Gastrocnemius medialis (tissue), 4 donors: Measurements from ENCODE around the gene CASP9. TPM values are rescaled to one million over a fixed set of nuclear protein-coding genes. Genes with fewer than 3 reads are reported as not detected.
A peak's percentile ranks its signal among the peaks of the same experiment; 100 is the strongest.
"Not testable (repeated sequence)": the region's sequence is repeated elsewhere in the genome, so short reads cannot be mapped to it uniquely, and the experiment has no call there.

ENCODE experiments used
- ATAC-seq, 2 donors: fragments of 150-250 bp; one replicate each; pipeline ENCODE4 v1.9.1; 2016
- DNase-seq, 2 donors: peaks; one replicate each; pipeline ENCODE4 v3.0.0-alpha.2; 2019
- H3K27ac ChIP-seq, 4 donors: fragments of 200-600 bp; sonication (generic); 1 replicate in 1 of 4; 2 replicates in 3 of 4; pipeline ENCODE4 v1.5.1; 2016 to 2018; ENCODE audit warnings: mild to moderate bottlenecking in 2 of 4, moderate library complexity in 1 of 4
- H3K27me3 ChIP-seq, 3 donors: fragments of 200-600 bp; sonication (generic) in 2 of 3; 1 replicate in 1 of 3; 2 replicates in 2 of 3; pipeline versions ENCODE4 v1.5.1 to v1.6.0; 2016 to 2019; ENCODE audit warnings: mild to moderate bottlenecking in 1 of 3, moderate library complexity in 1 of 3
- H3K36me3 ChIP-seq, 2 donors: fragments of 200-600 bp; sonication (generic) in 1 of 2; one replicate each; pipeline ENCODE4 v1.5.1; 2017 to 2018
- H3K4me1 ChIP-seq, 2 donors: fragments of 200-600 bp; sonication (generic) in 1 of 2; one replicate each; pipeline ENCODE4 v1.5.1; 2016 to 2017; ENCODE audit warnings: mild to moderate bottlenecking in 2 of 2
- H3K4me3 ChIP-seq, 4 donors: fragments of 200-600 bp; sonication (generic) in 3 of 4; 1 replicate in 1 of 4; 2 replicates in 3 of 4; pipeline ENCODE4 v1.5.1; 2016 to 2019; ENCODE audit warnings: mild to moderate bottlenecking in 2 of 4
- H3K9me3 ChIP-seq, 3 donors: fragments of 200-600 bp; sonication (generic) in 2 of 3; 1 replicate in 1 of 3; 2 replicates in 2 of 3; pipeline ENCODE4 v1.5.1; 2016 to 2019
- POLR2A ChIP-seq, 2 donors: fragments of 450-650 bp; IDR thresholded peaks; one replicate each; pipeline ENCODE4 v1.6.1; 2017; ENCODE audit warnings: antibody characterized with exemption in 2 of 2, mild to moderate bottlenecking in 2 of 2, moderate library complexity in 2 of 2
- in situ Hi-C, 4 donors: fragments of 200-750 bp; cut with MboI; loops; one replicate each; pipeline versions ENCODE4 v1.15.0 to v1.8.0; 2017; ENCODE audit warnings: low sequenced_read_pairs in 4 of 4
- intact Hi-C: fragments of 100-400 bp; cut with DNase I; formaldehyde crosslinking; loops from one replicate; pipeline ENCODE4 v1.15.1; 2023; ENCODE audit warnings: low total_unique reads
- total RNA-seq, 4 donors: library from RNA; depleted of rRNA; stranded (reverse); fragments of >200 nt; gene quantifications; one replicate each; pipeline versions ENCODE4 v1.1.0 to v1.2.3, GENCODE V29; 2016
- TF ChIP-seq, protein P1 (sequence below), 5 experiments: fragments of 450-650 bp in 3 of 5; fragments of 200-600 bp in 2 of 5; sonication (generic) in 2 of 5; IDR thresholded peaks in 4 of 5; conservative IDR thresholded peaks in 1 of 5; 1 replicate in 4 of 5; 2 replicates in 1 of 5; pipeline ENCODE4 v1.5.1; 2016 to 2019; ENCODE audit warnings: antibody characterized with exemption in 5 of 5, mild to moderate bottlenecking in 3 of 5, moderate library complexity in 3 of 5

Gene CASP9
- total RNA-seq, 4 donors from 2014 or later = 5.2 to 9.6 (median 8.0) TPM

DNA sequence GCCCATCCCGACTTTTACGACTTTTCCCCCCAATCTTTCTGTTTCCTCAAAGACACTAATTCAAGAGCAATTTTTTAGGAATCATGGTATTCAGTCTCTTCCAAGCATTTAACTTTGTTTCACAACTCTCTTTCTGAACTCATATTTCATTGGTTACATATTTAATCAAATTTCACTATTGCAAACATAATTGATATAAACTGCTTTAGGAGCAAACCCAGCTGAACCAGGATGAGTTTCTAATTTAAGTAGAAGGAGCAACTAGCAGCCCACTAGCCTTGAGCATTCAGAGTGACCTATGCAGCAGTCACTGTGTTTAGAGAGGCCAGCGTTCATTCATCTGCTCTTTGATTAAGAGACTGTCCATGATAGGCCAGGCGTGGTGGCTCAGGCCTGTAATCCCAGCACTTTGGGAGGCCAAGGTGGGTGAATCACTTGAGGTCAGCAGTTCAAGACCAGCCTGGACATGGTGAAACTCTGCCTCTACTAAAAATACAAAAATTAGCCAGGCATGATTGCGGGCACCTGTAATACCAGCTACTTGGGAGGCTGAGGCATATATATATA is 46.3 kb downstream of the CASP9 start:
- in situ Hi-C loops (no loop called here), intact Hi-C loops (no loop called here)
- Histone ChIP-seq H3K4me1 (no peaks in the 10 kb centered on the region), H3K36me3 (no peaks in the 10 kb centered on the region), H3K4me3 (no peak overlapping the region), H3K27ac (no peak overlapping the region), H3K27me3 (no peaks in the 10 kb centered on the region), H3K9me3 (no peaks in the 10 kb centered on the region)
- DNase-seq (no peak), ATAC-seq (no peak)
- TF ChIP-seq POLR2A (IDR thresholded peaks at IDR 0.05) = no peak
- TF ChIP-seq, protein P1, sequence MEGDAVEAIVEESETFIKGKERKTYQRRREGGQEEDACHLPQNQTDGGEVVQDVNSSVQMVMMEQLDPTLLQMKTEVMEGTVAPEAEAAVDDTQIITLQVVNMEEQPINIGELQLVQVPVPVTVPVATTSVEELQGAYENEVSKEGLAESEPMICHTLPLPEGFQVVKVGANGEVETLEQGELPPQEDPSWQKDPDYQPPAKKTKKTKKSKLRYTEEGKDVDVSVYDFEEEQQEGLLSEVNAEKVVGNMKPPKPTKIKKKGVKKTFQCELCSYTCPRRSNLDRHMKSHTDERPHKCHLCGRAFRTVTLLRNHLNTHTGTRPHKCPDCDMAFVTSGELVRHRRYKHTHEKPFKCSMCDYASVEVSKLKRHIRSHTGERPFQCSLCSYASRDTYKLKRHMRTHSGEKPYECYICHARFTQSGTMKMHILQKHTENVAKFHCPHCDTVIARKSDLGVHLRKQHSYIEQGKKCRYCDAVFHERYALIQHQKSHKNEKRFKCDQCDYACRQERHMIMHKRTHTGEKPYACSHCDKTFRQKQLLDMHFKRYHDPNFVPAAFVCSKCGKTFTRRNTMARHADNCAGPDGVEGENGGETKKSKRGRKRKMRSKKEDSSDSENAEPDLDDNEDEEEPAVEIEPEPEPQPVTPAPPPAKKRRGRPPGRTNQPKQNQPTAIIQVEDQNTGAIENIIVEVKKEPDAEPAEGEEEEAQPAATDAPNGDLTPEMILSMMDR (IDR thresholded peaks at IDR 0.05 in 4 of 5, conservative IDR thresholded peaks at IDR 0.05 in 1 of 5) = no peak

DNA sequence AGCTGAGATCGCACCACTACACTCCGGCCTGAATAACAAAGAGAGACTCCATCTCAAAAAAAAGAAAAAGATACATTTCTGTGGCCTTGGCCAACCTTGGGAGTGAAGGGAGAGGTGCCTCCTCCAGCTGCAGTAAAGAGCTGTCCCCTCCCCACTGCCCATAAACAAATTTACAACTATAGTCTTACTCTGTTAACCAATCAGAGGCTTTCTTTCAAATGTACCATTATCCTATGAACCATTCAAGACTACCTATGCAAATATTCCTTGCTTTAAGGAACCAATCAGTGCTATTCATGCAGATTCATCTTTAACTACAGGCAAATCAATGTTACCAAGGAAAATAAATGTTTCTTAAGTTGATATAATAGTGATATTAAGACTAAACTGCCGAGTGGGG is 47.1 kb downstream of the CASP9 start:
- in situ Hi-C loops = no loop called here
- Histone ChIP-seq H3K27ac (no peak overlapping the region), H3K36me3 (no peaks in the 10 kb centered on the region), H3K4me3 (no peak overlapping the region), H3K27me3 (no peaks in the 10 kb centered on the region), H3K9me3 (no peaks in the 10 kb centered on the region), H3K4me1 (no peaks in the 10 kb centered on the region)
- no peak for TF ChIP-seq POLR2A (IDR thresholded peaks at IDR 0.05)
- TF ChIP-seq, protein P1 (IDR thresholded peaks at IDR 0.05 in 4 of 5, conservative IDR thresholded peaks at IDR 0.05 in 1 of 5) = no peak
- no peak for DNase-seq
- ATAC-seq = no peak
- intact Hi-C loops = no loop called here

DNA sequence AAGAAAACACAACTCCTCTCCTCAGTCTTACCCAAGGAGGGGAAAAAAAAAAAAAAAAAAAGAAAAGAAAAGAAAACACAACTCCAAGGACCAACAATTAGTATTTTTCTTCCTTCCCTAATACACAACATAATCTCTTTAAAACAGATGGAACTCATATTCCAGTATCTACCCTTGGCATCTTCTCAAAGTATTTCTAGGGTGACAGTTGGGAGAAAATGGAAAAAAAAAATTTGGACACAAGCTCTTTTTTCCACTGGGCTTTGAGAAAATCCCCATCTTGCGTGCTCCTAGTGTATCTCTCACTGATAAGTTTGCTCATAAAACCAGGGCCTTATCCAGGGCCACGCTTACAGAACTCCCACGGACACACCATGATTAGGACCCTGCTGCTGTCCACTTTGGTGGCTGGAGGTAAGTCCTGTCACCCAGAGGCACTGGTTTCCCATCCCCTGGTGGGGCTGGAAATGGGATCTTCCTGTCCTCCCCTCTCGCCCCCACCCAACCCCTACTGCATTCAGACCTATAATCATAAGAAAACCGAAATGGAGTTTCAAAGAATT is 48.2 kb downstream of the CASP9 start, which contains the start of gene CELA2B:
Gene CELA2B (plus strand): TSS at position 353 of the 563 bp plus-strand sequence. CDS start 22 bp downstream, at position 375.
- no peaks in the 10 kb centered on the region for H3K9me3 ChIP-seq
- no peaks in the 10 kb centered on the region for H3K4me1 ChIP-seq
- DNase-seq (no peak), ATAC-seq (no peak)
- intact Hi-C loops = no loop called here
- H3K27me3 ChIP-seq = no peaks in the 10 kb centered on the region
- no peak within 1 kb of the TSS for H3K4me3 ChIP-seq
- no peak for TF ChIP-seq POLR2A (IDR thresholded peaks at IDR 0.05)
- TF ChIP-seq, protein P1 (IDR thresholded peaks at IDR 0.05 in 4 of 5, conservative IDR thresholded peaks at IDR 0.05 in 1 of 5) = no peak
- no peaks in the 10 kb centered on the region for H3K36me3 ChIP-seq
- in situ Hi-C loops = no loop called here
- no peak within 1 kb of the TSS for H3K27ac ChIP-seq

DNA sequence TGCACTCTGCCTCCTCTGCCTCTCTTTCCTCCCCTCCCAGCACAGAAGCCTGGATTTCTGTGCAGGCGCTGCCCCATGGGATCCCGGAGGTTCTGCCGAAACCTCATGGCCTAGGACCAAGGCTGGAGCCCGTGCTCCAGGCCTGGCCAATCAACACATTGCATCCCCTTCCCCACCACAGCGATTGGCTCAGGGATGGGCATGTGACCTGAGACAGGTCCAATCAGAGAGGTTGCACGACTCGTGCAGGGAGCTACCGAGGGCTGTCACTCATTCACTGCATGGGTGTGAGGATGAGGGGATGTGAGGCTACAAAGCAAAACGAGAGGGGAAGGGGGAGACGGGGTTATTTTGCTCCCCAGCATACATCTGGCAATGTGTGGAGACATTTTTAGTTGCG is 51.4 kb downstream of the CASP9 start:
- in situ Hi-C loops = no loop called here
- H3K27me3 ChIP-seq = no peaks in the 10 kb centered on the region
- intact Hi-C loops = no loop called here
- no peak for TF ChIP-seq POLR2A (IDR thresholded peaks at IDR 0.05)
- TF ChIP-seq, protein P1 (IDR thresholded peaks at IDR 0.05 in 4 of 5, conservative IDR thresholded peaks at IDR 0.05 in 1 of 5) = no peak
- H3K4me3 ChIP-seq = no peak overlapping the region
- DNase-seq = no peak
- no peaks in the 10 kb centered on the region for H3K4me1 ChIP-seq
- no peak for ATAC-seq
- H3K36me3 ChIP-seq = no peaks in the 10 kb centered on the region
- H3K9me3 ChIP-seq = no peaks in the 10 kb centered on the region
- no peak overlapping the region for H3K27ac ChIP-seq

DNA sequence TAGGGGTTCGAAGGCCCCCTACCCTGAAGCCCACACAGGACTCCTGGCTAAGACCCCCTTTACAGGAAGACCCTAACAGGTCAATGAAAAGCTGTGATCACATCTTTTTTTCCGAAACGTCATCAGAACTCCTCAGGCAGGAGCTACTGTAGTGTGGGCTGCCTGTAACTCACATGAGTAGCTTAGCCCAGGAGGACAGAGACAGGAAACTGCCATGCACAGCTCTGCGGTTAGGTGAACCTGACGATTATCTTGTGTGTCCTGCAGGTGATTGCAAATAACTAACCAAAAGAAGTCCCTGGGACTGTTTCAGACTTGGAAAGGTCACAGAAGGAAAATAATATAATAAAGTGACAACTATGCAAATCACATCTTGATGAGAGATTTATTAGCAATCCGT is 52.3 kb downstream of the CASP9 start:
- ATAC-seq, H3K27ac ChIP-seq, H3K4me3 ChIP-seq, H3K27me3 ChIP-seq, in situ Hi-C loops, intact Hi-C loops, H3K36me3 ChIP-seq, H3K4me1 ChIP-seq, DNase-seq, H3K9me3 ChIP-seq: not testable (repeated sequence)

DNA sequence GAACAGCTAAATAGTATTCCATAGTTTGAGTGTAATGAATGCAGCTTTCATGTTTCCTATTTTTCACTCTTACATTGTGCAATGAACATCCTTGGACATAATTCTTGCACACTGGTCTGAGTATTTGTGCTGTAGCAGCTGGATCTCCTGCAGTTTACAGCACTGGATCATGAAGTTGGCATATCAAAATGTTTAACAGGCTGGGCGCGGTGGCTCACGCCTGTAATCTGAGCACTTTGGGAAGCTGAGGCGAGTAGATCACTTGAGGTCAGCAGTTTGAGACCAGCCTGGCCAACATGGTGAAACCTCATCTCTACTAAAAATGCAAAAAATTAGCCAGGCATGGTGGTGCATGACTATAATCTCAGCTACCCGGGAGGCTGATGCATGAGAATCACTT is 52.9 kb downstream of the CASP9 start:
- H3K27me3 ChIP-seq, DNase-seq, H3K9me3 ChIP-seq, H3K36me3 ChIP-seq, H3K4me3 ChIP-seq, in situ Hi-C loops, H3K27ac ChIP-seq, H3K4me1 ChIP-seq, intact Hi-C loops, ATAC-seq: not testable (repeated sequence)

DNA sequence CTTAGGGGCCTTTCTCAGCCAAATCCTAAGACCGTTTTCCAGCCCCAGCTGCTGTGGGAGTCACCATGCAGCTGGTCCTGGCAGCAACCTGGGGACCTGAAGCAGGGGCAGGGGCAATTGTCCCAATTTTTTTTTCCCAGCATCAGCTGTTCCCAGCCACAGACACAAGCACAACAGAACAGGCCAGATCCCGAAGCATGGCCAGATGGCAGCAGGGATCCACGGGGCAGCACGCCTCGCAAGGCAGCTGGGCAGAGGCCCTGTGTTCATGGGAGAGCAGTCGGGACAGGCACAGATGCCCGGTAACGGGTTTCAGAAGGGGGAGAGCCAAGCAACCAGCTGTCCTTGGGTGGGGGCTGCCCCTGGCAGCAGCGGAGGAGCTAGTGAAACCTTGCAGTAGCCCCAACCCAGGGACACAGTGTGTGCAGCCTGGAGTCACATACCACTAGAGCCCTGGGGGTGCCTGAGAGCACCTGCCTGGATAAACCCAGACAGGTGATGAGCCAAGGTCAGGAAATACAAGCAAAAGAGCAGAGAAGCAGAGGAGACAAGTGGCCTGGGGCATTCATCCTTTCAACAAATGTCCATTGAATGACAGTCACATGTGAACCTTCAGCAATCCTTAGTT is 54.1 kb downstream of the CASP9 start:
- H3K4me1 ChIP-seq, H3K4me3 ChIP-seq, in situ Hi-C loops, H3K27ac ChIP-seq, H3K9me3 ChIP-seq, ATAC-seq, intact Hi-C loops, H3K36me3 ChIP-seq, H3K27me3 ChIP-seq: not testable (repeated sequence)
- peak in 1 of 2 donors; percentile 16 for DNase-seq
